H9 (cell line): ENCODE measurements around the gene CLMN. TPM values are rescaled to one million over a fixed set of nuclear protein-coding genes. Genes with fewer than 3 reads are reported as not detected.

Experiments used
- DNase-seq: peaks from one replicate; pipeline ENCODE4 v3.0.0-alpha.2; 2017
- H2AFZ ChIP-seq: one replicate; pipeline ENCODE4 v1.6.1; 2013; ENCODE audit warnings: mild to moderate bottlenecking, low read length, control low read depth, moderate library complexity
- H2AK5ac ChIP-seq: 2 replicates; pipeline ENCODE4 v1.6.1; 2013; ENCODE audit warnings: low read length, control low read depth, mixed read lengths; ENCODE audit not compliant: insufficient read length
- H2BK120ac ChIP-seq: one replicate; pipeline ENCODE4 v1.6.1; 2013; ENCODE audit warnings: low read depth, mild to moderate bottlenecking, low read length, control low read depth, inconsistent platforms; ENCODE audit not compliant: poor library complexity, severe bottlenecking
- H2BK12ac ChIP-seq: 2 replicates; pipeline ENCODE4 v1.6.1; 2013; ENCODE audit warnings: low read length, control low read depth, mixed read lengths, low read depth; ENCODE audit not compliant: insufficient read length
- H2BK15ac ChIP-seq: 2 replicates; pipeline ENCODE4 v1.6.1; 2013; ENCODE audit warnings: low read depth, low read length, control low read depth
- H2BK20ac ChIP-seq: one replicate; pipeline ENCODE4 v1.6.1; 2013; ENCODE audit warnings: low read depth, mild to moderate bottlenecking, low read length, control low read depth, inconsistent platforms; ENCODE audit not compliant: poor library complexity, severe bottlenecking
- H2BK5ac ChIP-seq: 2 replicates; pipeline ENCODE4 v1.6.1; 2013; ENCODE audit warnings: low read length, control low read depth, mixed read lengths; ENCODE audit not compliant: insufficient read length
- H3K14ac ChIP-seq: 2 replicates; pipeline ENCODE4 v1.6.1; 2013; ENCODE audit warnings: low read length, control low read depth; ENCODE audit not compliant: insufficient read depth
- H3K18ac ChIP-seq: 2 replicates; pipeline ENCODE4 v1.6.1; 2013; ENCODE audit warnings: low read depth, mild to moderate bottlenecking, mixed read lengths, low read length, control low read depth; ENCODE audit not compliant: insufficient read length
- H3K23ac ChIP-seq: 2 replicates; pipeline ENCODE4 v1.6.1; 2013; ENCODE audit warnings: low read length, control low read depth, mixed read lengths, low read depth; ENCODE audit not compliant: insufficient read length
- H3K23me2 ChIP-seq: 2 replicates; pipeline ENCODE4 v1.6.1; 2013; ENCODE audit warnings: low read depth, mild to moderate bottlenecking, mixed read lengths, low read length, control low read depth; ENCODE audit not compliant: insufficient read length, poor library complexity, severe bottlenecking
- H3K27ac ChIP-seq: 2 replicates; pipeline ENCODE4 v1.5.1; 2013; ENCODE audit warnings: low read length, control low read depth, mixed read lengths, low read depth; ENCODE audit not compliant: insufficient read length
- H3K27me3 ChIP-seq: 2 replicates; pipeline ENCODE4 v1.6.1; 2013; ENCODE audit warnings: low read length, control low read depth, inconsistent platforms; ENCODE audit not compliant: insufficient read depth
- H3K4ac ChIP-seq: 2 replicates; pipeline ENCODE4 v1.6.1; 2013; ENCODE audit warnings: low read depth, mild to moderate bottlenecking, control low read depth, inconsistent platforms, low read length, moderate library complexity
- H3K4me1 ChIP-seq: 2 replicates; pipeline ENCODE4 v1.6.1; 2013; ENCODE audit warnings: low read length, control low read depth, inconsistent platforms; ENCODE audit not compliant: insufficient read depth
- H3K4me2 ChIP-seq: 2 replicates; pipeline ENCODE4 v1.6.1; 2013; ENCODE audit warnings: low read length, control low read depth, mixed read lengths; ENCODE audit not compliant: insufficient read length, insufficient read depth
- H3K56ac ChIP-seq: 2 replicates; pipeline ENCODE4 v1.6.1; 2013; ENCODE audit warnings: low read depth, mild to moderate bottlenecking, mixed read lengths, low read length, control low read depth; ENCODE audit not compliant: insufficient read length
- H3K79me1 ChIP-seq: 2 replicates; pipeline ENCODE4 v1.6.1; 2013; ENCODE audit warnings: low read depth, mild to moderate bottlenecking, moderate library complexity, low read length, control low read depth, inconsistent platforms; ENCODE audit not compliant: insufficient read depth, poor library complexity, severe bottlenecking
- H3K79me2 ChIP-seq: 2 replicates; pipeline ENCODE4 v1.6.1; 2013; ENCODE audit warnings: low read length, control low read depth, inconsistent platforms; ENCODE audit not compliant: insufficient read depth
- H3K9ac ChIP-seq: 2 replicates; pipeline ENCODE4 v1.6.1; 2013; ENCODE audit warnings: low read length, control low read depth, mixed read lengths; ENCODE audit not compliant: insufficient read length; ENCODE audit errors: extremely low read depth
- H3K9me3 ChIP-seq: one replicate; pipeline ENCODE4 v1.6.1; 2013; ENCODE audit warnings: low read depth, low read length, inconsistent platforms; ENCODE audit not compliant: control insufficient read depth
- H3T11ph ChIP-seq: one replicate; pipeline ENCODE4 v1.6.1; 2013; ENCODE audit warnings: mild to moderate bottlenecking, low read length, control low read depth, inconsistent platforms
- H4K20me1 ChIP-seq: one replicate; pipeline ENCODE4 v1.6.1; 2013; ENCODE audit not compliant: control insufficient read depth, insufficient read length, insufficient read depth
- H4K5ac ChIP-seq: 2 replicates; pipeline ENCODE4 v1.6.1; 2013; ENCODE audit warnings: low read depth, mild to moderate bottlenecking, mixed read lengths, low read length, control low read depth; ENCODE audit not compliant: insufficient read length
- H4K8ac ChIP-seq: replicated peaks from 2 replicates; pipeline ENCODE4 v1.6.1; 2013; ENCODE audit warnings: low read length, control low read depth, mixed read lengths, low read depth; ENCODE audit not compliant: insufficient read length
- H4K91ac ChIP-seq: 2 replicates; pipeline ENCODE4 v1.6.1; 2013; ENCODE audit warnings: low read depth, mild to moderate bottlenecking, moderate library complexity, mixed read lengths, low read length, control low read depth; ENCODE audit not compliant: insufficient read length
- H3K27ac Mint-ChIP-seq, 3 experiments: 2 replicates in 2 of 3; 3 replicates in 1 of 3; pipeline ENCODE4 v1.8.0; 2020 to 2021; ENCODE audit warnings: mixed read lengths in 3 of 3, mild to moderate bottlenecking in 1 of 3, moderate library complexity in 1 of 3
- H3K27me3 Mint-ChIP-seq: 2 replicates; pipeline ENCODE4 v1.8.0; 2021; ENCODE audit warnings: low read depth, mild to moderate bottlenecking, moderate library complexity, mixed read lengths
- H3K36me3 Mint-ChIP-seq, 3 experiments: 2 replicates in 2 of 3; 3 replicates in 1 of 3; pipeline ENCODE4 v1.8.0; 2020 to 2021; ENCODE audit warnings: low read depth in 3 of 3, mixed read lengths in 3 of 3; ENCODE audit not compliant: insufficient read depth in 1 of 3
- H3K4me1 Mint-ChIP-seq, 2 experiments: 2 replicates each; pipeline ENCODE4 v1.8.0; 2020; ENCODE audit warnings: mixed read lengths in 2 of 2
- H3K4me3 Mint-ChIP-seq, 2 experiments: 2 replicates in 1 of 2; 3 replicates in 1 of 2; pipeline ENCODE4 v1.8.0; 2020 to 2021; ENCODE audit warnings: mild to moderate bottlenecking in 2 of 2, mixed read lengths in 2 of 2, moderate library complexity in 1 of 2
- H3K9me3 Mint-ChIP-seq, 2 experiments: 2 replicates in 1 of 2; 3 replicates in 1 of 2; pipeline ENCODE4 v1.8.0; 2020; ENCODE audit warnings: mild to moderate bottlenecking in 2 of 2, mixed read lengths in 2 of 2, moderate library complexity in 1 of 2
- CTCF ChIP-seq: fragments of 200-600 bp; sonication (generic); conservative IDR thresholded peaks from 3 replicates; pipeline ENCODE4 v1.8.0; 2021; ENCODE audit warnings: antibody characterized with exemption, mild to moderate bottlenecking
- WGBS: extraction: QIAGEN DNeasy Blood & Tissue Kit; methylation state at CpG from one replicate; pipeline ENCODE4 v1.1.7; 2013; ENCODE audit warnings: missing lambda C conversion rate, low lambda C conversion rate, mixed read lengths; ENCODE audit not compliant: insufficient read length; ENCODE audit errors: extremely low coverage; 5-methylcytosine and 5-hydroxymethylcytosine counted together
- total RNA-seq: library from RNA; stranded (reverse); gene quantifications from 2 replicates; pipeline ENCODE4 v1.2.1, GENCODE V29; 2021

CLMN gene
- total RNA-seq, 1 experiment from 2014 or later: 7.6 TPM

- H3K18ac ChIP-seq: no peak overlapping the region
- H3K4ac ChIP-seq: no peak overlapping the region
- no peak overlapping the region for H2BK12ac ChIP-seq
- H2BK120ac ChIP-seq: no peak overlapping the region
- no peak for DNase-seq
- H4K8ac ChIP-seq: no peak overlapping the region
- H3K79me1 ChIP-seq: no peaks in the 10 kb centered on the region
- no peaks in the 10 kb centered on the region for H3K4me1 ChIP-seq
- H3K9ac ChIP-seq: no peak overlapping the region
- H2AK5ac ChIP-seq: no peak overlapping the region
- H4K5ac ChIP-seq: no peak overlapping the region
- H2BK5ac ChIP-seq: no peak overlapping the region
- Mint-ChIP-seq H3K27me3 (peaks cover 21% of the 10 kb centered on the region), H3K4me1 (peaks cover 2 to 4% of the 10 kb centered on the region in 2 experiments; a peak in 1 of 4 replicates), H3K27ac (peak overlapping the region in 1 of 3 experiments; percentile 63; a peak in 1 of 7 replicates), H3K9me3 (no peaks in the 10 kb centered on the region), H3K36me3 (no peaks in the 10 kb centered on the region; a peak in 1 of 7 replicates), H3K4me3 (no peak overlapping the region; a peak in 1 of 5 replicates)
- H4K91ac ChIP-seq: no peak overlapping the region
- no CpG with 5 or more reads among the region's 2 CpGs for WGBS
- no peak overlapping the region for H3K56ac ChIP-seq
- no peak overlapping the region for H3K14ac ChIP-seq
- H3K79me2 ChIP-seq: no peaks in the 10 kb centered on the region
- no peak overlapping the region for H2AFZ ChIP-seq
- no peak overlapping the region for H3T11ph ChIP-seq
- no peak overlapping the region for H2BK20ac ChIP-seq
- H2BK15ac ChIP-seq: no peak overlapping the region
- H3K23me2 ChIP-seq: no peaks in the 10 kb centered on the region
- H3K4me2 ChIP-seq: no peak overlapping the region
- H3K9me3 ChIP-seq: no peaks in the 10 kb centered on the region
- no peaks in the 10 kb centered on the region for H4K20me1 ChIP-seq
- no peaks in the 10 kb centered on the region for H3K27me3 ChIP-seq
- H3K27ac ChIP-seq: no peak overlapping the region
- H3K23ac ChIP-seq: no peak overlapping the region
- no peak for TF ChIP-seq CTCF
These were observed 15.4 kb upstream of the CLMN start for GRCh38 chr14:95335071-95335470.
